Stimulated activated CD4-positive, alpha-beta T cell treated with anti-CD3 and anti-CD28 coated beads, Interleukin-2, amount 100 ng/mL, for 24 hours (primary cell): ENCODE measurements around the gene TAP2.
"Not testable (repeated sequence)": the region's sequence is repeated elsewhere in the genome, so short reads cannot be mapped to it uniquely, and the experiment has no call there.

Source experiments
- DNase-seq, 2 donors: peaks; one replicate each; pipeline ENCODE4 v3.0.0-alpha.2; 2020

Gene TAP2

DNA sequence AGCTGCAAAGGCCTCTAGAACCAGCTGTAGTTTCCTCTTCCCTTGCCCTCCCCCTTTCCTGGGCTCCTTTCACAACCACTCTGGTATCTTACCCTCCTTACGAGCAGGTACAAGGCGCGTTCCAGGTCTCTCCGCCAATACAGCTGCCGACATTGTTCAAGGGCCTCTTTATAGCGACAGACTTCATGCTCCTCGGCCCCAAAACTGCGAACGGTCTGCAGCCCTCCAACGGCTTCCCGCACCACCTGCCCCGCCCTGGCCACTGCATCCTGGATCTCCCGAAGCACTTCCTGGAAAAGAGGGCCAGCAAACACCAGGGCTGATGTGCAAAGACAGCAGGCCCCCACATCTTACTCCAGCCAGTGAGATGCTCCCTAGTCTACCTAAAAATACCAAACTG is 6.0 kb downstream of the TAP2 start:
- no peak for DNase-seq

DNA sequence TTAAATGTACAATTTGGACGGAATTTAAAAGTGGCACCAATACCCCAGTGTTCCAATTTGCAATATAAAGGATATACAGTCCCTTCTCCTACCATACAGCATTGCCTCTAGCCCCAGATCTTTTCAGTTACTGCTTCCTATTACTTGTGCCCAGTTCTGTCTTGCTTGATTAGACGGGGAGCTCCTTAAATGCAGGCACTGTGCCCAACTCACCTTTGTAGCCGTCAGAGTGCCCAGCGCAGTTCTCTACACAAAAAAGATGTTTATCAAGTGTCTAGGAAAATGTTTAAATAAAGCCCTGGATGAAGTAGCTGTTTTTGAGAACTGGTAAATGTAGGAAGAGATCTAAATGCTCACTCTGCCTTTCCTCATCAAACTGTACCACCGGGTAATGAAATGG is 7.6 kb downstream of the TAP2 start:
- no peak for DNase-seq

DNA sequence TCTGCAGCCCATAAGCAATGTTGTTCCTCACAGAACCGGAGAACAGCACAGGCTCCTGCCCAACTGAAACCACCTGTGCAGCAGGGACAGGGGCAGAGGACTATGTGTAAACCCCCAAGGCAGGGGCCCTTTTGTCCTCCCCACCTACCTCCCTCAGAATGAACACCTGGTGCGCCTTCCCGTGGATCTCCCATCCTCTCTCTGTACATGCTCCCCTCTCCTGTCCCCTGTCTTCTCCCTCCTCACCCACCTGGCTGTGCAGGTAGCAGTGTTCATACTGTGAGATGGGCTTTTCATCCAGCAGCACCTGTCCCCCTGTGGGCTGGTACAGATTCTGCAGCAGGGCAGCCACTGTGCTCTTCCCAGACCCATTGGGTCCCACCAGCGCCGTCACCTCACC is 8.5 kb downstream of the TAP2 start:
- no peak for DNase-seq

DNA sequence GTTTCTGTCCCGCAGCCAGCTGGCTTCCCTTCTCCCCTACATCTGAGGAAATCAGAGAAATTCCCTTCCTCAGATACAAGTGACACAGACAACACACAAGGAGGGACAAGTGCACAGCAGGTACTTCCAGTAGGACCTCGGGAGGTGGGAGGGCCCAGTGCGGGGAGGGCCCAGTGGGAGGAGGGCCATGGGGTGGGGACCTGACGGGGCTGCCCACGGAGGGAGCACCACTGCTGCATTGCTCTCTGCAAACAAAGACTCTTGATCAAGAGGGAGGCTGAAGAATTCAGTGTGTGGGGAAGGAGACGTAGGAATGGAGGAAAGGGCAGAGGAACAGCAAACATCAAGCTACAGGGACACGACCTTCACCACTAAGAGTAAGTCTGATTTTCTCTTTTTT is 9.0 kb downstream of the TAP2 start:
- DNase-seq = no peak

DNA sequence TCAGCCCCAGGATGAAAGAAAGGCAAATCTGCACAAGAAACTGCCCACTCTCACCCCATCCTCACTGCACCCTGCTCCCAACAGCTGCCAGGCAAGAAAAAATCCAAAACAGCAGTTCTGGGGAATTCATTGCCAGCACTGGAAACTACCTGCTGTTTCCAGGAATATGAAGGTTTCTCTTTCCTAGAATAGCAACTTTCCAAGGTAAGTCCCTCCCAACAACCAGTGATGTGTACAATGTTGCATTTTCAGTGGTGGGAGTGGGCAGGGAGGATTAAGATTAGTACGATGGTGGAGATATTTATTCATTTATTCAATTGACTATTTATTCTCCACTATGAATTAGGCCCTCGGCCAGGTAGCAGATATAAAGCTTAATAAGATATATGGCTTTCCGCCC is 11.5 kb downstream of the TAP2 start:
- DNase-seq = no peak

DNA sequence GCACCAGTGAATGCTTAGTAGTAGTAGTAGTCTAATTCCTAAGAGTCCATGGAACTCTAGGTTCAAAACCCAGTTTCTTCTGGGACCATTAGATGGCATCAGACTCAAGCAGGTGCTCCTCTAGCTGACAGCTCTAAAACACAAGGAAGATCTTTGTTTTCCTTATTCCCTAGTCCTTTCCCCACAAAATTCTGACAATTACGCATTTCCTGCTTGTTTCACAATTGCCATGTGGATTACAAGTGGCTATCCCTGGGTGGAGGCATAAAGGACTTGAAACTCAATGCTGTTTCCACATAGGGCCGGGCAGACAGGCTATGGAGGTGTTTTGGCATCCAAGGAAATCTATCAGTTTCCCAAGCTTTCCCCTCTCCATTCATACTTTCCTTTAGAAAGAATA is 12.6 kb downstream of the TAP2 start:
- DNase-seq = no peak

DNA sequence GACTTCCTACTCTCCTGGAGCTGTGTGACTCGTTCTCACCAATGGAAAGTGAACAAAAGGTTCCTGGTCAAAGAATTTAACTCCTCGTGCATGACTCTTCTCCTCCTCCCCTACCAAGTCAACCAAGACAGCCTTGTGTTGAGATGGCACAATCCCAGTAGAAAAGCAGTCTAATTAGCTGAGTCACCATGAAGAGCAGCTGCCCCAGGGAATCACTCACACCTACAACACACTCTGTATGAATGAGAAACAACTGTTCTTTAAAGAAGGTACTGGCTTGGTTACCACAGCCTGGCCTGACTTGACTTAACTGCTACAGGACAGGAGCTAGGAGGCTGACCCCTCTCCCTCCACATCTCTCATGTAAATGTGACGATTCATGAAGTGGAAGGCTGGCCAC is 18.8 kb downstream of the TAP2 start:
- DNase-seq = no peak

DNA sequence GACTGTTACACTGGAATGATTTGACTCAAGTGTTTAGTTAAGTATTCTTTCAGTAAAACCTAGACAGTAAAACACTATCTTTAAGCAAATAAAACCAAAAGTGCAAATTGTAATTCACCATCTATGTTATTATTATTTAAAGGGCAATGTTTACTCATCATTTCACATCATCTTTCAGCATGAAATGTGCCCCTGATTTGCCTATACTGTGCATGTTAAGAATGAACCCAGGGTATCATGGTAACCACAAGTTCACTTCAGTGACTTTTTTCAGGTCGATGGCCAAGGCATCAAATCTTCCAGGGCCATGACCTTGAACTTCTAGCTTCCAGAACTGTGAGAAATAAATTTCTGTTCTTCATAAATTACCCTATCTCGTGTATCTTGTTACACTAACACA is 19.7 kb downstream of the TAP2 start:
- no peak for DNase-seq

DNA sequence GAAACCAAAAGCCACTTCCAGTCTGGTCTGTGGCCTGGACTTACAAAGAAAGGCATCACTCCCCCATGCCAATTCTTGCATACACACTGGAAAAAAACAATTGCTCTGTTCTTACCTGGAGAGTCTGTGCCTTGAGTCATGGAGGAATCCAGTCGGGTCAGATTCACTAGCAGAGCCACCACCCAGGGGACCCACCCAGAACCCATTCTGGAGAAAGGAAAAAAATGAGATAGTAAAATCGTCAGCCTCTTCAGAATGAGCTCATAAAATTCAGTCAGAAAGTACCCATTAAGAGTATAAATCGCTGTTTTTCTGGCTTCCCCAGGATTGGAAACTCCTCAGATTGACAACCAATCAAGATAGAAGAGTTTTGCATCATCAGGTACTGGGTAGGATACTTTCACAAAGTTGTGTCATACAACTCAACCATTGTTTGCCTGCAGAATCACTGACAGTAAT is 21.8 kb downstream of the TAP2 start, which contains the start of gene HLA-DOB:
Gene HLA-DOB (minus strand): TSS at position 257 of the 459 bp plus-strand sequence. CDS start 51 bp downstream, at position 206.
- no peak for DNase-seq

DNA sequence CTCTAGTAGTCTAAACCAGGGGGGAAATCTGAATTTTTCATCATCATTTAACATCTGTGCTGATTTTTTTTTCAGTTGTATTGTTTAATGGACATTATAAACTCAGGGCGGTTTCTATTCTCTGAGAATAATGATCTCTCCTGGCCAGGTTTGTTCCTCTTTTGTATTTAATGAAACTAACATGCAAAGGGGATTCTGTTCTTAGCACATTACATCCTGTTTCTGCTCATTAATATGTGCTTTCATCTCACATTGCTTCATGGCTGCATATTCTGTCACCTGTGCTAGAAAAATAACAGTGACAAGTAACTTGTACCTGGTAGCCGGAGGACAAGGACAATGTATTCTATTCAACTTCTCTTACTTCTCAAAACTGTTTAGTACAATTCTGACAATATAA is 22.5 kb downstream of the TAP2 start:
- DNase-seq = no peak

DNA sequence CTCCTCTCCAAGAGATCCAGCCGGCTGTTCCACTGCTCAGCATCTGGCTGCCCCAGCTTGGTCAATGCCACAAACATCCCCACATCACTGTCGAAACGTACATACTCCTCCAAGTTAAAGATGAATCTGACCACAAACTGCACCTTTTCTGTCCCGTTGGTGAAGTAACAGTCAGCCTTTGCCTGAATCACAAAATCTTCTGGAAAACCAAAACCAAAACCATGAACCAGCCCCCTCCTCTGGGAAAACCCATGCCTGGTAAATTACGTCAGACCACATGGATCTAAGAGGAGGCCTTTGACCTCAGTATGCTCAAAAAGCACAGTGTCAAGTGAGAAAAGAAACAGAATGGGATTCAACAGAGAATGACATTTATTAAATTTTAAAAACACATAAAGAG is 23.4 kb downstream of the TAP2 start:
- DNase-seq = no peak

DNA sequence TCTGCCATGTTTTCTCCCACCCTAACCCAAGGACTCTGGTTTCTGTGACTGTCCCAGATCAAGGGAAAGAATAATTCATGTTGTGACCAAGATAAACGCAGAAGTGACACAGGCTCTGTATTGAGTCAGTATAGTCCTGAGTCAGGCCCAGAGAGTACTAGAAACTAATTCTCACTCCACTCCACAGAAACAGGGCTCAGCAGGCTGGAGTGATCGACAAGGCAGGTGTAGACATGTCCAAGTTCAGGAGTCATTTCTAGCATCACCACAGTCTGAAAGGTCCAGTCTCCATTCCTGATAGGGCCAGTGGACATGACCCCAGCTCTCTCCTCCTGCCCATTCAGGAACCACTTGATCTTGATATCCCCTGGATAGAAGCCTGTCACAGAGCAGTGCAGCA is 24.4 kb downstream of the TAP2 start:
- no peak for DNase-seq

DNA sequence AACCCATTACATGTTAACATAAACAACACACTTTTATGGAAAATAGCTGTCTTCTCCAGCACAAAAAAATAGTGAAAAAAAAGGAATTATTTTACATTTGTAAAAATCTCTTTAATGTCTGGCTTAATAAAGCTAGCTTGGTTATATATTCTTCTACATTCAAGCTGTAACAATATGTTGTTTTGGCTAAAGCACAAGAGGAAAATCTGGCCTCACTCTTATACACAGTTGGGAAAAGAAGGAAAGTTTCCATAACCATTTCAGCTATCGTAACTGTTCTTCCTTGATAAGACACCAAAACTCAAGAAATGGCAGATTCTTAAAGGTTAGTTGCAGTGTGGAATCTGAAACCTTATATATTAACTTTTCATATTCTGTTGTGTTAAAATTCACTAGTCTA is 29.4 kb downstream of the TAP2 start:
- no peak for DNase-seq

DNA sequence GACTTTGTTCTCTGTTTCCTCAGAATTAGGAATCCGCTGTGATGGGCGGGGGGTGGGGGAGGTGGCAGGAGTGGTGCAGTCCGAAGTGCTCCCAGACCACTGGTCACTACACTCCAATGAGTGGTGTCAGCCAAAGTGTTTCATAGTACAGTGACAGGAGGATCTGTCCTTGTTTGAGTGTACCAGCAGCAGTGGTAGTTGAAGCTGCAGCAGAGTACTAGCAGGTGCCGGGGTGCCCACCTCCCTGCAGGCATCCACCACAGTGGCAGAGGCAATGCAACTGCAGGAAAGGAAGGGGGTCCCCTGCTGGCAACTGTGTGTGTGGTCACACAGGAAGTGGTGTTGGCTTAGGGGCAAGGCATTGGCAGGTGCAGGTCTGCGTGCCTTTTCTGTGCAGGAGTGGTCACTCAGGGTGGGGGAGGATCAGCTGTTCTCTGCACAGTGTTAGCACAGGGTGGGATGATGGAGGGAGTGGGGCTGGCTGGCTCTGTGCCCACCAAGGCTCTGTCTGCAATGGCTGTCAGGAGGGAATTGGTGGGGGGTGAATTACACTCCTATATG is 31.4 kb downstream of the TAP2 start:
- no peak for DNase-seq

DNA sequence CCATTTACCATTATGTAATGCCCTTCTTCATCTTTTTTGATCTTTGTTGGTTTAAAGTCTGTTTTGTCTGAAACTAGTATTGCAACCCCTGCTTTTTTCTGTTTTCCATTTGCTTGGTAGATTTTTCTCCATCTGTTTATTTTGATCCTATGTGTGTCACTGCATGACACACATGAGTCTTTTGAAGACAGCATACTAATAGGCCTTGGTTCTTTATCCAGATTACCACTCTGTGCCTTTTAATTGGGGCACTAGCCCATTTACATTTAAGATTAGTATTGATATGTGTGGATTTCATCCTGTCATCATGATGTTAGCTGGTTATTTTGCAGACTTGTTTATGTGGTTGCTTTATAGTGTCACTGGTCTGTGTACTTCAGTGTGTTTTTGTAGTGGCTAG is 33.1 kb downstream of the TAP2 start:
- DNase-seq = not testable (repeated sequence)

DNA sequence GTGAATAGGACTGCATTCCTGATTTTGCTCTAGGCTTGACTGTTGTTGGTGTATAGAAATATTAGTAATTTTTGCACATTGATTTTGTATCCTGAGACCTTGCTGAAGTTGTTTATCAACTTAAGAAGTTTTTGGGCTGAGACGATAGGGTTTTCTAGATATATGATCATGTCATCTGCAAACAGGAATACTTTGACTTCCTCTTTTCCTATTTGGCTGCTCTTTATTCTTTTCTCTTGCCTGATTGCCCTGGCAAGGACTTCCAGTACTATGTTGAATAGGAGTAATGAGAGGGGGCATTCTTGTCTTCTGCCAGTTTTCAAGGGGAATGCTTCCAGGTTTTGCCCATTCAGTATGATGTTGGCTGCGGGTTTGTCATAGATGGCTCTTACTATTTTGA is 35.1 kb downstream of the TAP2 start:
- no peak for DNase-seq

DNA sequence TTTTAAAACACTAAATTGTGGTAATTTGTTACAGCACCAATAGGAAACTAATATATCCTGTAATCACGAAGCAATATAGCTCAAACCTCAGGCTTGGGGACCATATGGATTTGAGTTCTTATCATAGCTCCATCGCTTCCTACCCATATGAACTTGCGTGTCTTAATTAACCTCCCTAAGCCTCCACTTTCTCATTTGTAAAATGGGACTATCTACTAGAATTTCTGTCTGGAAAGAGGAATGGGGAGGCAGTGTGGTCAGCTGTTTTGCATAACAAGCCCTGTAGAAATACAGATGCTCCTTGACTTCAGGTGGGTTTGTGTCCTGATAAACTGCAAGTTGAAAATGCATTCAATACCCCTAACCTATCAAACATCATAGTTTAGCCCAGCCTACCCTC is 38.8 kb downstream of the TAP2 start:
- no peak for DNase-seq

DNA sequence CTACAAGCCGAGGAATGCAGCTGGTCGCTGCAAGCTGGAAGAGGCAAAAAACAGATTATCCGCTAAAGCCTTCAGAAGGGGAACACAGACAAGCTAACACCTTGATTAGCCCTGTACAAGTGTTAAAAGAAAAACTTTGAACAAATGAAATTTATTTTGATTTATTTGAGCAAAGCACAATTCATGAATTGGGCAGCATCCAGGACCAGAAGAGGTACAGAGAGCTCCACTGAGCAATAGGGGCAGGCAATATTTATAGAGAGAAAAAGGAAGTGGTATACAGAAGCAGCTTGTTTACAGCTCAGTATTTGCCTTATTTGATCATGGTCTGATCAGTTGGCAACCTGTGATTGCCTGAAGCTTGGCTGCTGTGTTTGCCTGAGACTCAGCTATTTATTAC is 39.4 kb downstream of the TAP2 start:
- DNase-seq = no peak

DNA sequence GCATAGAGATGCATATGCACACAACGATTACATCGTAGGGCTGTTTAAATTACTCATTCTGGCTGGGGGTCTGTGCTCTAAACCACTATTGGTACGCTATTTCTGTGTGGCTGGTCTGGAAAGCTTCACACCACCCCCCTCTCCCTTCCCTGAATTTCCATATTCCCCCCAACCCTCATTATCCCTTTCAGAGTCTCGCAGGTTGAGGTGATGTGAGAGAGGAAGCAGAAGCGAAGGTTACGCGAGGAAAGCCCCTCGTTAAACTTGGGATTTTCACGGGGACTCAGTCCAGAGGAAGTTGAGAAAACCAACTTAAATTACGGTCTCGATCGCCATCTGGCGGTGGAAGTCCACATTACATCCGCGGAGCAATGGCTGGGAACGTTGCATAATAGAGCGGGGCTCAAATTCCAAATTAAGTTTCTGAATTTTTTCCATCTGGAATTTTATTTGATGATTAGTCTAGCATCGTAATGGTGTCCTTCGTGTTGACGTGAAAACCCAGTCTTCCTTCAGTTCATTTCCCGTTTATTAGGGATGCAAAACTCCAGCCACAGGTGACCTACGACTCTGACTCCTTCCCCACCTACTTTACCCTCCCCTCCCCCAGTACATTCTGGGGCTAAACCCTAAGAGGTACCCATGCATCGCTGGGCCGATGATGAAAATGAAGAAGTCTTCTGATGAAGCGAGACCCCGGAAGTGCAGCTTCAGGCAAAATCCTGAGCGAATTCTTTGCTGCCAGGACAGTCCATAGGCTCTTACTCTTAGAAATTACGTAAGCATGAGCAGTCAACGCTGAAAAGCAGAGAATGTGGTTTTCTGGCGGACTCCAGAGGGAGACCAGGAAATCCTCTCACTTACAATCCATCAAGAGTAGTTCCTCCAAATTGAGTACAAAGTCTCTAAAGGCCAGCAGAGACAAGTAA is 41.4 kb downstream of the TAP2 start:
- peak; percentile 87 to 88 for DNase-seq

DNA sequence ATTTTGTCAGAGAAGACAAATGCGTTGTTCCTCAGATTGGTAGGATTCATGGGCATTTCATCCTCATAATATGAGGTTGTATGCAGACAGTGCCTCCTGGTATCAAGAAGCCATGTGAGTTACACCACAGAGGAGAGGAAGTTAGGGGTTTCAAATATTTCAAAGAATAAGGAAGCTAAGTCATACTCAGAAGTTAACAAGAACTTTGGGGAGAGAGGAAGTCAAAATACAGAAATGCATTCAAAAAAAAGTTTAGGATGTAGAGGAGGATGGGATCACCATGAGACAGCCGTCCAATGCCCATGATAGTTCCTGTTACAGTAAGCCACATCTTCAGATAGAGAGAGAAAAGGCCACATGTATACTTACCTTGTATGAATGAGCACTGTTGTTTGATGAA is 44.0 kb downstream of the TAP2 start:
- no peak for DNase-seq

DNA sequence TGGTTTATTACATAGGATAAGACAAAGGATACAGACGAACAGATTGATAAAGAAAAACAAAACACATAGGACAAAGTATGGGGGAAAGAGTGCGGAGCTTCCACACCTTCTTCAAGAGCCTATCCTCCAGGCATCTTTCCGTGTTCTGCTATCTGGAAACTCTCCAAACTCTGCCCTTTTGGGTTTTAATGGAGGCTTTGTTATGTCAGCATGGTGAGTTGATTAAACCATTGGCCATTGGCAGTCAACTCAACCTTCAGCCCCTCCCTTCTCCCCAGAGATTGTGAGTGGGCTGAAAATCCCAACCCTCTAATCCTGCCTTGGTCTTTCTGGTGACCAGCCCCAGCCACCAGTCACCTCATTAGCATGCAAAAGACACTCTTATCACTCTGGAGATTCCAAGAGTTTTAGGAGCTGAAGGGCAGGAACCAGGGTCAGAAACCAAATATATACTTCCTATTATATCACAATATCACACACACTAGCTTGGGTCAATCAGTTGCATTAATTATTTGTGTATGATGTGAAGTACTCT is 45.6 kb downstream of the TAP2 start:
- no peak for DNase-seq

DNA sequence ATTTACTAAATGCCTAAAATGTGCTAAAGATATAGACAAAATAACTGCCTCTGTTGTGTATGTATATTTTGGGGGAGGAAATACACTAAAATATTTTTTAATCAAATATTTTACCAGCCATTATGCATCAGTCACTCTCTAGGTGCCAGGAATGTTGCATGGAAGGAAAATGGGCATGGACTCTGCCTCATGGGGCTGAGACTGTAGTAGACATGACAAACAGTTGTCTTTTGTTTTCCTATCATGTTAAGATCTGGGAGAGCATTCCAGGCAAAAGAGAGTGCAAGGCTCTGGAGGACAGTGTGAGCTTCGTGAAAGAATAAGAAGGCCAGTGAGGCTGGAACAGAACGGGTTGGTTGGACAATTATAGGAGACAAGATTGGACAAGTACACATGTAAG is 48.2 kb downstream of the TAP2 start:
- DNase-seq = no peak
